GM21423 (cell line): ENCODE measurements around the gene TMEM255A.
"Not testable (repeated sequence)": the region's sequence is repeated elsewhere in the genome, so short reads cannot be mapped to it uniquely, and the experiment has no call there.

ENCODE experiments used
- ATAC-seq: cut with Tn5 transposase; IDR thresholded peaks from one replicate; pipeline ENCODE4 v1.9.1; 2021; ENCODE audit warnings: mild to moderate bottlenecking, moderate library complexity; ENCODE audit not compliant: unreplicated experiment

TMEM255A gene

GRCh38 chrX:120310861-120311726, at the start of gene TMEM255A:
Gene TMEM255A (minus strand): TSS chrX:120311461. CDS start chrX:120311309, 152 bp downstream.
- no peak for ATAC-seq

- ATAC-seq = no peak
Measured at GRCh38 chrX:120358737-120359456, 47.6 kb upstream of the TMEM255A start.

- no peak for ATAC-seq
Measured at GRCh38 chrX:120357186-120357585, 45.9 kb upstream of the TMEM255A start.

- ATAC-seq = no peak
Measured at GRCh38 chrX:120356084-120356483, 44.8 kb upstream of the TMEM255A start.

GRCh38 chrX:120350450-120351138, 39.3 kb upstream of the TMEM255A start:
- no peak for ATAC-seq

- not testable (repeated sequence) for ATAC-seq
Measured at GRCh38 chrX:120344566-120344965, 33.3 kb upstream of the TMEM255A start.

- ATAC-seq = no peak
Measured at GRCh38 chrX:120336899-120337298, 25.6 kb upstream of the TMEM255A start.

GRCh38 chrX:120335289-120335688, 24.0 kb upstream of the TMEM255A start:
- no peak for ATAC-seq

GRCh38 chrX:120334603-120335002, 23.3 kb upstream of the TMEM255A start:
- ATAC-seq = no peak

GRCh38 chrX:120334151-120334550, 22.9 kb upstream of the TMEM255A start:
- no peak for ATAC-seq

GRCh38 chrX:120332394-120332793, 21.1 kb upstream of the TMEM255A start:
- ATAC-seq = no peak

- no peak for ATAC-seq
Measured at GRCh38 chrX:120331116-120331515, 19.9 kb upstream of the TMEM255A start.

- no peak for ATAC-seq
Measured at GRCh38 chrX:120321520-120322281, 10.4 kb upstream of the TMEM255A start.

- no peak for ATAC-seq
Measured at GRCh38 chrX:120318411-120318810, 7.2 kb upstream of the TMEM255A start.

- ATAC-seq = no peak
Measured at GRCh38 chrX:120316587-120317283, 5.5 kb upstream of the TMEM255A start.

GRCh38 chrX:120315776-120316175, 4.5 kb upstream of the TMEM255A start:
- ATAC-seq = no peak

GRCh38 chrX:120311727-120312063, 434 bp upstream of the TMEM255A start:
- ATAC-seq = no peak

- ATAC-seq = no peak
Measured at GRCh38 chrX:120309873-120310705, 1.2 kb downstream of the TMEM255A start.
